Measurements from ENCODE around the gene SPATC1L. TPM values are rescaled to one million over a fixed set of nuclear protein-coding genes. Genes with fewer than 3 reads are reported as not detected.

The SPATC1L gene
- total RNA-seq, 1 donor from 2014 or later = 13.9 TPM

GRCh38 chr21:46138383-46138970, 45.8 kb downstream of the SPATC1L start:
- no peak for DNase-seq (ENCODE audit: low spot score)
- H3K4me1 Mint-ChIP-seq (ENCODE audit: low read depth) = peaks cover 1% of the 10 kb centered on the region
- H3K36me3 Mint-ChIP-seq (ENCODE audit: low read depth) = no peaks in the 10 kb centered on the region
- intact Hi-C loops (cut with micrococcal nuclease) = no loop called here
- no peak overlapping the region for H3K4me3 Mint-ChIP-seq (ENCODE audit: low read depth)
- H3K27ac Mint-ChIP-seq = no peak overlapping the region
- H3K27me3 Mint-ChIP-seq (ENCODE audit: low read depth) = no peaks in the 10 kb centered on the region
- no peaks in the 10 kb centered on the region for H3K9me3 Mint-ChIP-seq

GRCh38 chr21:46137908-46138307, 46.4 kb downstream of the SPATC1L start:
- intact Hi-C loops (cut with micrococcal nuclease) = no loop called here
- H3K27ac Mint-ChIP-seq = no peak overlapping the region
- no peak for DNase-seq (ENCODE audit: low spot score)
- H3K9me3 Mint-ChIP-seq = no peaks in the 10 kb centered on the region
- H3K27me3 Mint-ChIP-seq (ENCODE audit: low read depth) = no peaks in the 10 kb centered on the region
- no peaks in the 10 kb centered on the region for H3K4me1 Mint-ChIP-seq (ENCODE audit: low read depth)
- no peak overlapping the region for H3K4me3 Mint-ChIP-seq (ENCODE audit: low read depth)
- H3K36me3 Mint-ChIP-seq (ENCODE audit: low read depth) = no peaks in the 10 kb centered on the region

DNA sequence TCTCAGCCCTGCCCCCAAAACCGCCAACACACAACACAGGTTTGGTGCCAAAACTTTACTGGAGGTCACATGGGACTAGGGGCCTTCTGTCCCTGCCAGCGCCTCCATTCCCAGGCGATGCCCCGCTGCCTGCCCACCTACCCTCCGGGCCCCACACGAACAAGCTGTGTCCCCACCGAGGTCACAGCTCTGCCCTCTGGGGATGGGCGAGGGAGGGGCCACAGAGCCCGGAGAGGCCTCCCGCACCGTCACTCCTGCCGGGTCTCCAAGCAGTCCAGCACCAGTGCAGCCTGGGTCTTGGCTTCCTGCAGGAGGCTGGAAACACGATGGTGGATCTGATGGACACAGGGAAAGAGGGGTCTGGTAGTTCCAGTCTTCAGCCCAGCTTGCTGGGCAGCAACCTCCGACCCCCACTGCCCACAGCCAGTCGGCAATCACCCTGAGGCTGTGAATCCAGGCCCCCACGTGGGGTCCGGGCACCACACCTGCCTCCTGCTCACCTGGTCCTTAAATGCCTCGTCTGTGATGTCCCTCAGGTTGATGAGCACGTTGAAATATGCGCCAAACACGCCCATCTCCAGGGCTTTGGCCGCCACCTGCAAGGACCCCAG, 47.4 kb downstream of the SPATC1L start:
- no peak for DNase-seq (ENCODE audit: low spot score)
- Mint-ChIP-seq H3K36me3 (ENCODE audit: low read depth) (no peaks in the 10 kb centered on the region), H3K4me1 (ENCODE audit: low read depth) (no peaks in the 10 kb centered on the region), H3K9me3 (no peaks in the 10 kb centered on the region), H3K4me3 (ENCODE audit: low read depth) (no peak overlapping the region), H3K27me3 (ENCODE audit: low read depth) (no peaks in the 10 kb centered on the region), H3K27ac (no peak overlapping the region)
- intact Hi-C loops (cut with micrococcal nuclease) = no loop called here

GRCh38 chr21:46135782-46136395, 48.4 kb downstream of the SPATC1L start:
- no peaks in the 10 kb centered on the region for H3K9me3 Mint-ChIP-seq
- H3K27me3 Mint-ChIP-seq (ENCODE audit: low read depth) = no peaks in the 10 kb centered on the region
- intact Hi-C loops (cut with micrococcal nuclease) = no loop called here
- H3K27ac Mint-ChIP-seq = no peak overlapping the region
- no peak overlapping the region for H3K4me3 Mint-ChIP-seq (ENCODE audit: low read depth)
- DNase-seq (ENCODE audit: low spot score) = no peak
- H3K4me1 Mint-ChIP-seq (ENCODE audit: low read depth) = no peaks in the 10 kb centered on the region
- H3K36me3 Mint-ChIP-seq (ENCODE audit: low read depth) = no peaks in the 10 kb centered on the region

DNA sequence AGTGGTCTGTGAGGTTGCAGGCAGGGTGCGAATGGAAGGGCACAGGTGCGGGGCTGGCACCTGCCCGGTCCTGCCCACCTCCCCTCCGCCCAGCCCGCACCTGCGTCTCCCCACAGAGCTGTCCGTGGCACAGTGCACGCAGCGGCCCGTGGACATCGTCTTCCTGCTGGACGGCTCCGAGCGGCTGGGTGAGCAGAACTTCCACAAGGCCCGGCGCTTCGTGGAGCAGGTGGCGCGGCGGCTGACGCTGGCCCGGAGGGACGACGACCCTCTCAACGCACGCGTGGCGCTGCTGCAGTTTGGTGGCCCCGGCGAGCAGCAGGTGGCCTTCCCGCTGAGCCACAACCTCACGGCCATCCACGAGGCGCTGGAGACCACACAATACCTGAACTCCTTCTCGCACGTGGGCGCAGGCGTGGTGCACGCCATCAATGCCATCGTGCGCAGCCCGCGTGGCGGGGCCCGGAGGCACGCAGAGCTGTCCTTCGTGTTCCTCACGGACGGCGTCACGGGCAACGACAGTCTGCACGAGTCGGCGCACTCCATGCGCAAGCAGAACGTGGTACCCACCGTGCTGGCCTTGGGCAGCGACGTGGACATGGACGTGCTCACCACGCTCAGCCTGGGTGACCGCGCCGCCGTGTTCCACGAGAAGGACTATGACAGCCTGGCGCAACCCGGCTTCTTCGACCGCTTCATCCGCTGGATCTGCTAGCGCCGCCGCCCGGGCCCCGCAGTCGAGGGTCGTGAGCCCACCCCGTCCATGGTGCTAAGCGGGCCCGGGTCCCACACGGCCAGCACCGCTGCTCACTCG, 52.2 kb downstream of the SPATC1L start:
- H3K4me3 Mint-ChIP-seq (ENCODE audit: low read depth) = no peak overlapping the region
- no peak overlapping the region for H3K27ac Mint-ChIP-seq
- no peaks in the 10 kb centered on the region for H3K4me1 Mint-ChIP-seq (ENCODE audit: low read depth)
- no peaks in the 10 kb centered on the region for H3K9me3 Mint-ChIP-seq
- no peak for DNase-seq (ENCODE audit: low spot score)
- intact Hi-C loops (cut with micrococcal nuclease) = no loop called here
- no peaks in the 10 kb centered on the region for H3K27me3 Mint-ChIP-seq (ENCODE audit: low read depth)
- H3K36me3 Mint-ChIP-seq (ENCODE audit: low read depth) = no peaks in the 10 kb centered on the region

DNA sequence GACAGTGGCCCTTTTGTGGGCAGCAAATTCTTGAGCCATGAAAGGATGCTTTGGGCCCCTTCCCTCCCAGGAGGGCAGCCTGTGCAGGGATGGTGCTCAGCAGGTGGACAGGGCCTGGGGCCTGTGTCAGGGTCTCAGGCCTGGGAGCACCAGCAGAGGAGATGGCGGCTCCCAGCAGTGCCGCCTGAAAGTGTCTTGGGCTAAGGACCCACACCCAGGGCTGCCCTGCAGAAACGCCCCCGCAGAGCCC, 52.7 kb downstream of the SPATC1L start:
- H3K27ac Mint-ChIP-seq = no peak overlapping the region
- DNase-seq (ENCODE audit: low spot score) = no peak
- intact Hi-C loops (cut with micrococcal nuclease) = no loop called here

GRCh38 chr21:46130831-46131587, 53.2 kb downstream of the SPATC1L start:
- no peak overlapping the region for H3K27ac Mint-ChIP-seq
- H3K36me3 Mint-ChIP-seq (ENCODE audit: low read depth) = no peaks in the 10 kb centered on the region
- H3K9me3 Mint-ChIP-seq = no peaks in the 10 kb centered on the region
- H3K27me3 Mint-ChIP-seq (ENCODE audit: low read depth) = no peaks in the 10 kb centered on the region
- intact Hi-C loops (cut with micrococcal nuclease) = no loop called here
- no peak overlapping the region for H3K4me3 Mint-ChIP-seq (ENCODE audit: low read depth)
- no peaks in the 10 kb centered on the region for H3K4me1 Mint-ChIP-seq (ENCODE audit: low read depth)
- DNase-seq (ENCODE audit: low spot score) = no peak

More for the DNA sequence above, 52.7 kb downstream of the SPATC1L start:
- Mint-ChIP-seq H3K27me3 (ENCODE audit: low read depth) (no peaks in the 10 kb centered on the region), H3K4me1 (ENCODE audit: low read depth) (no peaks in the 10 kb centered on the region), H3K36me3 (ENCODE audit: low read depth) (no peaks in the 10 kb centered on the region), H3K4me3 (ENCODE audit: low read depth) (no peak overlapping the region), H3K9me3 (no peaks in the 10 kb centered on the region)

DNA sequence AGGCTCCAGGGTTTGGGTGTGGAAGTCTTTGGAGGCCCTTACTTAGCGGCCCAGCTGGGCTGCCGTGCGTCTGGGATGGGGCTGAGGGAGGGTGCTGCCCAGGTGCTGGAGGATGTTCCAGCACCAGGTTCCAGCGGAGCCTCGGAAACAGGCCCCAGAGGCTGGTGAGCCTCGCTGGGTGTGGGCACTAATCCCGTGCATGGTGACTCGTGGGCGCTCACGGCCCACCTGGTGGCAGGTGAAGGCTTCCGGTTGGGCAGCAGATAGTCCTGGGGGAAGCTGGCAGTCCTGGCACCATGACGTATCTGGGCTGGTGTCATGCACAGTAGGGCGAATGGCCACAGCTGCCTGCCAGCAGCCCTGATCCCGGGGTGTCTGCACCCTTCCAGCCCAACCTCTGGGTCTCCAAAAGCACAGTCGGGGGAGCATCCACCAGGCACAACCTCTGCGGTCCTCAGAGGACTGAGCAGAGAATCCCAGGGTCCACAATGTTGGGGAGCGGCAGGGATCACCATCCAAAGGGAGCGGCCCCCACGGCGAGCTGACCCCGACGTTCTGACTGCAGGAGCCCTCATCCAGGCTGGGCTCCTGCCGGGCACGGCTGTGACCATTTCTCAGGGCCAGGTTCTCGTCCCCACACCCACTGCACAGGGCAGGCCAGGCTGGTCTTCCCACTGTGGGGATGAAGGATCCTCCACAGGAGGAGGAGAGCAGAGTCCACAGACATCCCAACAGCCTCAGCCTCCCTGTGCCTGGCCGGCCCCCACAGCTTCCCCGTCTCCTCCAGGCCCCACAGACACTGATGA, 54.2 kb downstream of the SPATC1L start:
- H3K9me3 Mint-ChIP-seq = no peaks in the 10 kb centered on the region
- no peaks in the 10 kb centered on the region for H3K4me1 Mint-ChIP-seq (ENCODE audit: low read depth)
- intact Hi-C loops (cut with micrococcal nuclease) = no loop called here
- H3K27ac Mint-ChIP-seq = no peak overlapping the region
- H3K36me3 Mint-ChIP-seq (ENCODE audit: low read depth) = no peaks in the 10 kb centered on the region
- DNase-seq (ENCODE audit: low spot score) = no peak
- H3K27me3 Mint-ChIP-seq (ENCODE audit: low read depth) = no peaks in the 10 kb centered on the region
- no peak overlapping the region for H3K4me3 Mint-ChIP-seq (ENCODE audit: low read depth)

DNA sequence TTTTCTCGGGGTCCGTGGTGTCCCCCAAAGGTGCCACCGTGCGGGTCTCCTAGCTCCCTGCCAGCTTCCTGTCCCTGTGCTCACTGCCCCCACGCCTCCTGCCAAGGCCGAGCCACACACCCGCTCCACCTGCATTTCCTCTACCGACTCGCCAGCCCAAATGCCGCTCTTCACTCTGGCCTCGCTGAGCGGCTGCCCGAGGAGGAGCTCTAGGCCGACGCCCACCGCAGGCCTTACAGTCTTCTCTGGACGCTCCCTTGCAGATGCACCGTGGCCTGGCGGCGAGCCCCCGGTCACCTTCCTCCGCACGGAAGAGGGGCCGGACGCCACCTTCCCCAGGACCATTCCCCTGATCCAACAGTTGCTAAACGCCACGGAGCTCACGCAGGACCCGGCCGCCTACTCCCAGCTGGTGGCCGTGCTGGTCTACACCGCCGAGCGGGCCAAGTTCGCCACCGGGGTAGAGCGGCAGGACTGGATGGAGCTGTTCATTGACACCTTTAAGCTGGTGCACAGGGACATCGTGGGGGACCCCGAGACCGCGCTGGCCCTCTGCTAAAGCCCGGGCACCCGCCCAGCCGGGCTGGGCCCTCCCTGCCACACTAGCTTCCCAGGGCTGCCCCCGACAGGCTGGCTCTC, 55.2 kb downstream of the SPATC1L start:
- H3K4me1 Mint-ChIP-seq (ENCODE audit: low read depth) = no peaks in the 10 kb centered on the region
- intact Hi-C loops (cut with micrococcal nuclease) = no loop called here
- H3K9me3 Mint-ChIP-seq = no peaks in the 10 kb centered on the region
- no peaks in the 10 kb centered on the region for H3K27me3 Mint-ChIP-seq (ENCODE audit: low read depth)
- no peak overlapping the region for H3K4me3 Mint-ChIP-seq (ENCODE audit: low read depth)
- no peak overlapping the region for H3K27ac Mint-ChIP-seq
- no peaks in the 10 kb centered on the region for H3K36me3 Mint-ChIP-seq (ENCODE audit: low read depth)
- no peak for DNase-seq (ENCODE audit: low spot score)

GRCh38 chr21:46128106-46128932, 55.9 kb downstream of the SPATC1L start:
- Mint-ChIP-seq H3K4me3 (ENCODE audit: low read depth) (no peak overlapping the region), H3K27ac (no peak overlapping the region), H3K4me1 (ENCODE audit: low read depth) (no peaks in the 10 kb centered on the region), H3K9me3 (no peaks in the 10 kb centered on the region), H3K27me3 (ENCODE audit: low read depth) (no peaks in the 10 kb centered on the region), H3K36me3 (ENCODE audit: low read depth) (no peaks in the 10 kb centered on the region)
- intact Hi-C loops (cut with micrococcal nuclease) = no loop called here
- no peak for DNase-seq (ENCODE audit: low spot score)

Measured in activated T-helper 2 cell treated with anti-CD3 and anti-CD28 coated beads, Interferon-gamma antibody, Interleukin-2, Interleukin-4, amounts not matched to agents 10 μg/mL and 5 μg/mL and 100 μg/mL, durations not matched to agents 14 hours and 24 hours and 36 hours (primary cell).